GM10847 (cell line): Measurements from ENCODE around the gene MASP2.

ENCODE experiments used
- POLR2A ChIP-seq: IDR thresholded peaks from 2 replicates; pipeline ENCODE4 v1.6.1; 2011; ENCODE audit not compliant: insufficient read length; ENCODE audit errors: extremely low read depth

MASP2 gene

GRCh38 chr1:11044086-11044848 is 2.8 kb downstream of the MASP2 start:
- TF ChIP-seq POLR2A = no peak

- TF ChIP-seq POLR2A = no peak
Observed at GRCh38 chr1:11042995-11043874, 3.8 kb downstream of the MASP2 start.

- TF ChIP-seq POLR2A = no peak
Observed at GRCh38 chr1:11042065-11042464, 5.0 kb downstream of the MASP2 start.

- TF ChIP-seq POLR2A = no peak
Observed at GRCh38 chr1:11041048-11041447, 6.0 kb downstream of the MASP2 start.

GRCh38 chr1:11039351-11040104 is 7.5 kb downstream of the MASP2 start:
- TF ChIP-seq POLR2A = no peak

- no peak for TF ChIP-seq POLR2A
Observed at GRCh38 chr1:11037740-11038182, 9.3 kb downstream of the MASP2 start.

- TF ChIP-seq POLR2A = no peak
Observed at GRCh38 chr1:11031624-11032262, 15.3 kb downstream of the MASP2 start.

- TF ChIP-seq POLR2A = no peak
Observed at GRCh38 chr1:11030865-11031264, 16.2 kb downstream of the MASP2 start.

- no peak for TF ChIP-seq POLR2A
Observed at GRCh38 chr1:11028018-11028417, 19.0 kb downstream of the MASP2 start.

GRCh38 chr1:11027316-11027715 is 19.7 kb downstream of the MASP2 start:
- no peak for TF ChIP-seq POLR2A

GRCh38 chr1:11026903-11027302 is 20.1 kb downstream of the MASP2 start:
- no peak for TF ChIP-seq POLR2A

GRCh38 chr1:11026052-11026451 is 21.0 kb downstream of the MASP2 start:
- no peak for TF ChIP-seq POLR2A

- no peak for TF ChIP-seq POLR2A
Observed at GRCh38 chr1:11025618-11026017, 21.4 kb downstream of the MASP2 start.

GRCh38 chr1:11024874-11025203 is 22.2 kb downstream of the MASP2 start:
- no peak for TF ChIP-seq POLR2A

GRCh38 chr1:11024154-11024873 is 22.7 kb downstream of the MASP2 start:
- TF ChIP-seq POLR2A = no peak

GRCh38 chr1:11023201-11023600 is 23.8 kb downstream of the MASP2 start:
- no peak for TF ChIP-seq POLR2A
